Suprapubic skin (tissue), 3 donors: ENCODE results near the gene EBI3.
"Not testable (repeated sequence)": the region's sequence is repeated elsewhere in the genome, so short reads cannot be mapped to it uniquely, and the experiment has no call there.

Source experiments
- CTCF ChIP-seq, 2 donors: fragments of 200-600 bp in 1 of 2; fragments of 450-650 bp in 1 of 2; sonication (generic) in 1 of 2; IDR thresholded peaks; one replicate each; pipeline ENCODE4 v1.5.1; 2016 to 2019; ENCODE audit warnings: antibody characterized with exemption in 2 of 2, mild to moderate bottlenecking in 1 of 2, moderate library complexity in 1 of 2
- EP300 ChIP-seq: sonication (generic); formaldehyde crosslinking; IDR thresholded peaks from one replicate; pipeline ENCODE4 v1.6.1; 2017; ENCODE audit warnings: antibody characterized with exemption

- not testable (repeated sequence) for TF ChIP-seq CTCF (IDR thresholded peaks at IDR 0.05); EP300
Measured at GRCh38 chr19:4237510-4237909, 8.2 kb downstream of the EBI3 start.
